ENCODE results near the gene MAP1B.
"Not testable (repeated sequence)": the region's sequence is repeated elsewhere in the genome, so short reads cannot be mapped to it uniquely, and the experiment has no call there.

The MAP1B gene

GRCh38 chr5:72107131-72107900 lies at the start of gene MAP1B:
TSS of gene MAP1B (plus strand) at chr5:72107475. CDS start at chr5:72107532, 57 bp downstream.
- peak; percentile 79 for DNase-seq

- no peak for DNase-seq
Measured at GRCh38 chr5:72057816-72058215, 49.5 kb upstream of the MAP1B start.

- no peak for DNase-seq
Measured at GRCh38 chr5:72063219-72063819, 44.0 kb upstream of the MAP1B start.

GRCh38 chr5:72064801-72065570 lies 42.3 kb upstream of the MAP1B start:
- DNase-seq: no peak

- no peak for DNase-seq
Measured at GRCh38 chr5:72065751-72066255, 41.5 kb upstream of the MAP1B start.

- no peak for DNase-seq
Measured at GRCh38 chr5:72066705-72067107, 40.6 kb upstream of the MAP1B start.

GRCh38 chr5:72067682-72068470 lies 39.4 kb upstream of the MAP1B start:
- DNase-seq: no peak

GRCh38 chr5:72070529-72070928 lies 36.7 kb upstream of the MAP1B start:
- no peak for DNase-seq

- no peak for DNase-seq
Measured at GRCh38 chr5:72071906-72072305, 35.4 kb upstream of the MAP1B start.

GRCh38 chr5:72074251-72074650 lies 33.0 kb upstream of the MAP1B start:
- DNase-seq: no peak

GRCh38 chr5:72075461-72075860 lies 31.8 kb upstream of the MAP1B start:
- no peak for DNase-seq

- no peak for DNase-seq
Measured at GRCh38 chr5:72076621-72077300, 30.5 kb upstream of the MAP1B start.

GRCh38 chr5:72077390-72077789 lies 29.9 kb upstream of the MAP1B start:
- DNase-seq: no peak

- no peak for DNase-seq
Measured at GRCh38 chr5:72079288-72079687, 28.0 kb upstream of the MAP1B start.

- no peak for DNase-seq
Measured at GRCh38 chr5:72082048-72082447, 25.2 kb upstream of the MAP1B start.

- DNase-seq: no peak
Measured at GRCh38 chr5:72084876-72085275, 22.4 kb upstream of the MAP1B start.

- DNase-seq: no peak
Measured at GRCh38 chr5:72085319-72085718, 22.0 kb upstream of the MAP1B start.

GRCh38 chr5:72089713-72090112 lies 17.6 kb upstream of the MAP1B start:
- not testable (repeated sequence) for DNase-seq

GRCh38 chr5:72092074-72092473 lies 15.2 kb upstream of the MAP1B start:
- no peak for DNase-seq

- DNase-seq: no peak
Measured at GRCh38 chr5:72093217-72093616, 14.1 kb upstream of the MAP1B start.

GRCh38 chr5:72093824-72094223 lies 13.5 kb upstream of the MAP1B start:
- DNase-seq: no peak

- DNase-seq: no peak
Measured at GRCh38 chr5:72096602-72097188, 10.6 kb upstream of the MAP1B start.

Data from midbrain (tissue), 1 donor.